ENCODE measurements around the gene PER1.
A peak's percentile ranks its signal among the peaks of the same experiment; 100 is the strongest.

PER1 gene

GRCh38 chr17:8152112-8152775 lies at the start of gene PER1:
Gene PER1, minus strand, starts transcription at chr17:8152404. Its CDS starts 1,698 bp downstream, at chr17:8150706.
- Histone ChIP-seq H3K36me3 (ENCODE audit: control insufficient read depth, insufficient read depth, low read length) (peaks cover 22% of the 10 kb centered on the region), H3K4me3 (replicated peaks; ENCODE audit: low read depth, low read length) (peak within 1 kb of the TSS; percentile 91), H3K27me3 (replicated peaks; ENCODE audit: control insufficient read depth, insufficient read depth, low read length) (no peaks in the 10 kb centered on the region)
- DNase-seq (ENCODE audit: extremely low read depth, insufficient read length): peak; percentile 91
- no peak for TF ChIP-seq CTCF (IDR thresholded peaks at IDR 0.05; ENCODE audit: insufficient read depth, low read length, poor library complexity, severe bottlenecking)

GRCh38 chr17:8192070-8192815 lies 40.0 kb upstream of the PER1 start:
- DNase-seq (ENCODE audit: extremely low read depth, insufficient read length): peak; percentile 48
- TF ChIP-seq CTCF (IDR thresholded peaks at IDR 0.05; ENCODE audit: insufficient read depth, low read length, poor library complexity, severe bottlenecking): no peak
- Histone ChIP-seq H3K4me3 (replicated peaks; ENCODE audit: low read depth, low read length) (peak overlapping the region; percentile 54), H3K36me3 (ENCODE audit: control insufficient read depth, insufficient read depth, low read length) (no peaks in the 10 kb centered on the region), H3K27me3 (replicated peaks; ENCODE audit: control insufficient read depth, insufficient read depth, low read length) (no peaks in the 10 kb centered on the region)

- Histone ChIP-seq H3K27me3 (replicated peaks; ENCODE audit: control insufficient read depth, insufficient read depth, low read length) (no peaks in the 10 kb centered on the region), H3K4me3 (replicated peaks; ENCODE audit: low read depth, low read length) (peak overlapping the region; percentile 54), H3K36me3 (ENCODE audit: control insufficient read depth, insufficient read depth, low read length) (no peaks in the 10 kb centered on the region)
- no peak for DNase-seq (ENCODE audit: extremely low read depth, insufficient read length)
- peak; percentile 6 for TF ChIP-seq CTCF (IDR thresholded peaks at IDR 0.05; ENCODE audit: insufficient read depth, low read length, poor library complexity, severe bottlenecking)
Observed at GRCh38 chr17:8190506-8190905, 38.3 kb upstream of the PER1 start.

GRCh38 chr17:8189711-8190477 lies 37.7 kb upstream of the PER1 start, which contains the start of gene BORCS6:
Gene BORCS6, minus strand, starts transcription at chr17:8190180. Its CDS starts 40 bp downstream, at chr17:8190140.
- DNase-seq (ENCODE audit: extremely low read depth, insufficient read length): peak; percentile 91
- no peaks in the 10 kb centered on the region for H3K36me3 ChIP-seq (ENCODE audit: control insufficient read depth, insufficient read depth, low read length)
- H3K27me3 ChIP-seq (replicated peaks; ENCODE audit: control insufficient read depth, insufficient read depth, low read length): no peaks in the 10 kb centered on the region
- peak; percentile 25 for TF ChIP-seq CTCF (IDR thresholded peaks at IDR 0.05; ENCODE audit: insufficient read depth, low read length, poor library complexity, severe bottlenecking)
- H3K4me3 ChIP-seq (replicated peaks; ENCODE audit: low read depth, low read length): peak within 1 kb of the TSS; percentile 85

- peak overlapping the region; percentile 85 for H3K4me3 ChIP-seq (replicated peaks; ENCODE audit: low read depth, low read length)
- no peak for TF ChIP-seq CTCF (IDR thresholded peaks at IDR 0.05; ENCODE audit: insufficient read depth, low read length, poor library complexity, severe bottlenecking)
- peak; percentile 54 for DNase-seq (ENCODE audit: extremely low read depth, insufficient read length)
- no peaks in the 10 kb centered on the region for H3K36me3 ChIP-seq (ENCODE audit: control insufficient read depth, insufficient read depth, low read length)
- H3K27me3 ChIP-seq (replicated peaks; ENCODE audit: control insufficient read depth, insufficient read depth, low read length): no peaks in the 10 kb centered on the region
Observed at GRCh38 chr17:8189041-8189710, 37.0 kb upstream of the PER1 start.
